NCI-H1092 treated with DMSO at 0.1 percent for 48 hours (cell line): ENCODE measurements around the gene PRKRIP1.
"Not testable (repeated sequence)": the region's sequence is repeated elsewhere in the genome, so short reads cannot be mapped to it uniquely, and the experiment has no call there.

Experiments used
- DNase-seq: peaks from one replicate; lab custom pipeline; 2025; lab: John Stamatoyannopoulos, UW

The PRKRIP1 gene

GRCh38 chr7:102431617-102432298 is 35.6 kb downstream of the PRKRIP1 start:
- peak; percentile 39 for DNase-seq

- DNase-seq: peak; percentile 9
Measured at GRCh38 chr7:102432442-102433218, 36.5 kb downstream of the PRKRIP1 start.

- peak; percentile 60 for DNase-seq
Measured at GRCh38 chr7:102433219-102434038, 37.3 kb downstream of the PRKRIP1 start, which contains the start of gene ORAI2. ORAI2 (plus strand) TSS chr7:102433575; CDS start chr7:102438957, 5,382 bp downstream.

GRCh38 chr7:102434039-102434486 is 37.9 kb downstream of the PRKRIP1 start:
- peak; percentile 16 for DNase-seq

- no peak for DNase-seq
Measured at GRCh38 chr7:102436118-102436517, 40.0 kb downstream of the PRKRIP1 start.

GRCh38 chr7:102439963-102440795 is 44.0 kb downstream of the PRKRIP1 start:
- no peak for DNase-seq

- no peak for DNase-seq
Measured at GRCh38 chr7:102444961-102445673, 49.0 kb downstream of the PRKRIP1 start.

GRCh38 chr7:102445674-102446071 is 49.5 kb downstream of the PRKRIP1 start:
- DNase-seq: no peak

- DNase-seq: no peak
Measured at GRCh38 chr7:102446387-102447156, 50.4 kb downstream of the PRKRIP1 start.

- DNase-seq: no peak
Measured at GRCh38 chr7:102447311-102447710, 51.1 kb downstream of the PRKRIP1 start.

- no peak for DNase-seq
Measured at GRCh38 chr7:102449136-102449535, 53.0 kb downstream of the PRKRIP1 start.

- no peak for DNase-seq
Measured at GRCh38 chr7:102450242-102450641, 54.1 kb downstream of the PRKRIP1 start.

- no peak for DNase-seq
Measured at GRCh38 chr7:102451371-102452054, 55.4 kb downstream of the PRKRIP1 start.

- DNase-seq: no peak
Measured at GRCh38 chr7:102452451-102452850, 56.3 kb downstream of the PRKRIP1 start.

GRCh38 chr7:102453319-102453718 is 57.2 kb downstream of the PRKRIP1 start:
- DNase-seq: no peak

- DNase-seq: peak; percentile 15
Measured at GRCh38 chr7:102454468-102454867, 58.3 kb downstream of the PRKRIP1 start.

GRCh38 chr7:102454932-102455331 is 58.8 kb downstream of the PRKRIP1 start:
- DNase-seq: not testable (repeated sequence)

- no peak for DNase-seq
Measured at GRCh38 chr7:102455596-102455995, 59.4 kb downstream of the PRKRIP1 start.

- DNase-seq: no peak
Measured at GRCh38 chr7:102456327-102456726, 60.2 kb downstream of the PRKRIP1 start.
